ENCODE data around the gene VAX1. TPM values are rescaled to one million over a fixed set of nuclear protein-coding genes. Genes with fewer than 3 reads are reported as not detected.
"Not testable (repeated sequence)": the region's sequence is repeated elsewhere in the genome, so short reads cannot be mapped to it uniquely, and the experiment has no call there.

The VAX1 gene
- total and polyA plus RNA-seq, 4 donors = not detected

DNA sequence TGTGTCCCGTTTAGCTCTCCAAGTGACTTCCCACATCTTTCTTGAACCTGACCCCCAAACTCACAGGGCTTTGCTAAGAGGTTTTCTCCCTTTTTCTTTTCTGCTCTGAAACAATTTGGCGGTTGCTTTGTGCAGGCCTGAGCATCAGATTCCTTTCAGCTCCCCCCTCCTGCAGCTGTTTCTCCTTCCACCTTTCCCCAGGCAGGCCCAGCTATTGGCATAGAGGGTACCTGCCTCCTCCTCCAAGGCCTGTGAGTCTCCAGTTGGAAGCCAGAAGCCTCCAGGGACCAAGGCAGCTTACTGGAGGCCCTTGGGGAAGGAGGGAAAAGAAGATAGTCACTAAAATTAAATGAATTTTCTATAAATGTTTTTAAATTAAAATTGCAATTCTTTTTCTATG lies 7.7 kb downstream of the VAX1 start:
- TF ChIP-seq, protein P1, sequence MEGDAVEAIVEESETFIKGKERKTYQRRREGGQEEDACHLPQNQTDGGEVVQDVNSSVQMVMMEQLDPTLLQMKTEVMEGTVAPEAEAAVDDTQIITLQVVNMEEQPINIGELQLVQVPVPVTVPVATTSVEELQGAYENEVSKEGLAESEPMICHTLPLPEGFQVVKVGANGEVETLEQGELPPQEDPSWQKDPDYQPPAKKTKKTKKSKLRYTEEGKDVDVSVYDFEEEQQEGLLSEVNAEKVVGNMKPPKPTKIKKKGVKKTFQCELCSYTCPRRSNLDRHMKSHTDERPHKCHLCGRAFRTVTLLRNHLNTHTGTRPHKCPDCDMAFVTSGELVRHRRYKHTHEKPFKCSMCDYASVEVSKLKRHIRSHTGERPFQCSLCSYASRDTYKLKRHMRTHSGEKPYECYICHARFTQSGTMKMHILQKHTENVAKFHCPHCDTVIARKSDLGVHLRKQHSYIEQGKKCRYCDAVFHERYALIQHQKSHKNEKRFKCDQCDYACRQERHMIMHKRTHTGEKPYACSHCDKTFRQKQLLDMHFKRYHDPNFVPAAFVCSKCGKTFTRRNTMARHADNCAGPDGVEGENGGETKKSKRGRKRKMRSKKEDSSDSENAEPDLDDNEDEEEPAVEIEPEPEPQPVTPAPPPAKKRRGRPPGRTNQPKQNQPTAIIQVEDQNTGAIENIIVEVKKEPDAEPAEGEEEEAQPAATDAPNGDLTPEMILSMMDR (IDR thresholded peaks at IDR 0.05; ENCODE audit: control extremely low read depth, extremely low read depth) = no peak
- Histone ChIP-seq H3K9ac (ENCODE audit: insufficient read depth in 1 of 2, low read length in 2 of 2) (no peak overlapping the region), H3K36me3 (ENCODE audit: control insufficient read depth in 4 of 4, insufficient read depth in 4 of 4, low read length in 4 of 4) (no peaks in the 10 kb centered on the region), H3K27ac (ENCODE audit: low read depth in 1 of 2, low read length in 1 of 2) (no peak overlapping the region), H3K9me3 (ENCODE audit: control insufficient read depth in 4 of 4, insufficient read depth in 3 of 4, low read length in 3 of 4) (peaks cover 0 to 18% (median 0%) of the 10 kb centered on the region in 4 donors), H3K4me1 (ENCODE audit: control insufficient read depth in 5 of 5, insufficient read depth in 5 of 5, low read length in 5 of 5) (peaks cover 0 to 27% (median 0%) of the 10 kb centered on the region in 5 donors), H3K27me3 (ENCODE audit: control insufficient read depth in 3 of 3, insufficient read depth in 3 of 3, low read length in 2 of 3) (peaks cover 26 to 91% (median 86%) of the 10 kb centered on the region in 3 donors), H3K4me3 (no peak overlapping the region)
- WGBS, 2 donors = 69 to 83% methylated on average over 2 of the region's 2 CpGs
- ATAC-seq (ENCODE audit: insufficient read depth, low FRiP score) (no peak), DNase-seq (no peak)

DNA sequence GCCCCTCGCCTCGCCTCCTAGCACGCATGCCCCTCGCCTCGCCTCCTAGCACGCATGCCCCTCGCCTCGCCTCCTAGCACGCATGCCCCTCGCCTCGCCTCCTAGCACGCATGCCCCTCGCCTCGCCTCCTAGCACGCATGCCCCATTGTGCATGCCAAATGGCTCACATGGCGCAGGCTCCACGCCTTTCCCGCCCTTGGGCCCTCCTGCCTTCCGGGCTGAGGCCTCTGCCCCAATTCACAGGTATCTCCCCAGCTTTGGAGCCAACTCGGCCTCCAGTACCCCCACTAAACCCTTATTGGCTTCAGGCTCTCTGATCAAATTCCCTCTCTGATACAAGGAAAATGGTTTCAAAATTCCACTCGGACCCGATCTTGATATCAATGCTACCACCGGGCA lies 11.4 kb downstream of the VAX1 start:
- not testable (repeated sequence) for DNase-seq
- peaks cover 8 to 70% (median 60%) of the 10 kb centered on the region in 3 donors for H3K27me3 ChIP-seq (ENCODE audit: control insufficient read depth in 3 of 3, insufficient read depth in 3 of 3, low read length in 2 of 3)

DNA sequence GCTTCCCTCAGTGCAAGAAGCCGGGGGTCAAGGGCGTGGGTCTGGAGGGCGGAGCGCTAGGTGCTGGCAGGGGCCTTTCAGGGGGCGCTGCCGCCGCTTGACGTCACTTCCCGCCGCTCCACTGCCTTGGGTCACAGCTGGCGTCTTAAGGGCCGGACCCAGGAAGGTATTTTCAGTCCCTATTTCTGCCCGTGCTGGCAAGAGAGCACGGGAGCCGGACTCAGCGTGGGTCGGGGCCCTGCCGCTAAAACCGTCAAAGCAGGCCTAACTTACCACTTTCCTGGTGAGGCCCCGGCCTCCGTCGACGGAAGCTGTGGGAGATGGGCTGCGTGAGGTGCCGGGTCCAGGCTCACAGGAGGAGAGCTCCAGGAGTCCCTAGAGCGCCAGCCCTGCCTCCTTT lies 12.0 kb downstream of the VAX1 start:
- no peak for DNase-seq
- 47 to 74% methylated on average over 26 of the region's 26 CpGs for WGBS, 2 donors
- Histone ChIP-seq H3K9me3 (ENCODE audit: control insufficient read depth in 4 of 4, insufficient read depth in 3 of 4, low read length in 3 of 4) (peaks cover 0 to 9% (median 0%) of the 10 kb centered on the region in 4 donors), H3K36me3 (ENCODE audit: control insufficient read depth in 4 of 4, insufficient read depth in 4 of 4, low read length in 4 of 4) (no peaks in the 10 kb centered on the region), H3K27ac (ENCODE audit: low read depth in 1 of 2, low read length in 1 of 2) (no peak overlapping the region), H3K4me3 (no peak overlapping the region), H3K27me3 (ENCODE audit: control insufficient read depth in 3 of 3, insufficient read depth in 3 of 3, low read length in 2 of 3) (peaks cover 8 to 64% (median 54%) of the 10 kb centered on the region in 3 donors), H3K9ac (ENCODE audit: insufficient read depth in 1 of 2, low read length in 2 of 2) (no peak overlapping the region), H3K4me1 (ENCODE audit: control insufficient read depth in 5 of 5, insufficient read depth in 5 of 5, low read length in 5 of 5) (peaks cover 0 to 2% (median 0%) of the 10 kb centered on the region in 5 donors)
- no peak for ATAC-seq (ENCODE audit: insufficient read depth, low FRiP score)
- TF ChIP-seq, protein P1 (IDR thresholded peaks at IDR 0.05; ENCODE audit: control extremely low read depth, extremely low read depth) = no peak

More for the DNA sequence above, 11.4 kb downstream of the VAX1 start:
- H3K36me3 ChIP-seq (ENCODE audit: control insufficient read depth in 4 of 4, insufficient read depth in 4 of 4, low read length in 4 of 4); H3K27ac ChIP-seq (ENCODE audit: low read depth in 1 of 2, low read length in 1 of 2); ATAC-seq (ENCODE audit: insufficient read depth, low FRiP score); H3K9ac ChIP-seq (ENCODE audit: insufficient read depth in 1 of 2, low read length in 2 of 2); H3K4me3 ChIP-seq; H3K4me1 ChIP-seq (ENCODE audit: control insufficient read depth in 5 of 5, insufficient read depth in 5 of 5, low read length in 5 of 5): not testable (repeated sequence)
- peaks cover 0 to 12% (median 0%) of the 10 kb centered on the region in 4 donors for H3K9me3 ChIP-seq (ENCODE audit: control insufficient read depth in 4 of 4, insufficient read depth in 3 of 4, low read length in 3 of 4)
- WGBS, 2 donors = 96 to 97% methylated on average over 13 to 15 of the region's 23 CpGs

DNA sequence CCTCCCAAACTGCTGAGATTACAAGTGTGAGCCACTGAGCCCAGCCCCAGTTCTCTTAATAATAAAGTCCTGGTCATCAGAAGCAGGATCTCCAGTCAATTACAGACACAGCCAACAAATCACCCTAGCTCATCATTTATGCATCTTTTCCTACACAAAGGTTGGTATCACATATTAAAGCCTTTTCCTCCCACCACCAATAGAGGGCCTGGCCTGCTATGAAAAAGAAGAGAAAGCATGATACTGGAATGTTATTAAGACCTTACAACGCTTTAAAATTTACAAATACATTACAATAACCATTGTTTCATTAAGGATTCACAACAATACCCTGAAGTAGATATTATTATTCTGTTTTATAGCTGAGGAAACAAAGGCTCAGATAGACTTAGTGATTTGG lies 25.9 kb downstream of the VAX1 start:
- 42 to 51% methylated on average over 1 of the region's 1 CpG for WGBS, 2 donors

More for the DNA sequence above, 25.9 kb downstream of the VAX1 start:
- no peaks in the 10 kb centered on the region for H3K9me3 ChIP-seq (ENCODE audit: control insufficient read depth in 4 of 4, insufficient read depth in 3 of 4, low read length in 3 of 4)
- no peaks in the 10 kb centered on the region for H3K36me3 ChIP-seq (ENCODE audit: control insufficient read depth in 4 of 4, insufficient read depth in 4 of 4, low read length in 4 of 4)
- no peak overlapping the region for H3K4me3 ChIP-seq
- no peak for ATAC-seq (ENCODE audit: insufficient read depth, low FRiP score)
- H3K27ac ChIP-seq (ENCODE audit: low read depth in 1 of 2, low read length in 1 of 2) = no peak overlapping the region
- H3K4me1 ChIP-seq (ENCODE audit: control insufficient read depth in 5 of 5, insufficient read depth in 5 of 5, low read length in 5 of 5) = no peaks in the 10 kb centered on the region
- no peak overlapping the region for H3K9ac ChIP-seq (ENCODE audit: insufficient read depth in 1 of 2, low read length in 2 of 2)
- no peak for DNase-seq
- TF ChIP-seq, protein P1 (IDR thresholded peaks at IDR 0.05; ENCODE audit: control extremely low read depth, extremely low read depth) = no peak
- H3K27me3 ChIP-seq (ENCODE audit: control insufficient read depth in 3 of 3, insufficient read depth in 3 of 3, low read length in 2 of 3) = peaks cover 0 to 5% (median 0%) of the 10 kb centered on the region in 3 donors
